Measurements from ENCODE around the gene GRK5.

GRK5 gene

GRCh38 chr10:119391440-119392251 is 184.3 kb downstream of the GRK5 start:
- FAIRE-seq = no peak

GRCh38 chr10:119393019-119393418 is 185.6 kb downstream of the GRK5 start:
- no peak for FAIRE-seq

GRCh38 chr10:119393421-119393820 is 186.1 kb downstream of the GRK5 start:
- no peak for FAIRE-seq

GRCh38 chr10:119393845-119394244 is 186.5 kb downstream of the GRK5 start:
- no peak for FAIRE-seq

- FAIRE-seq = no peak
These were observed 187.4 kb downstream of the GRK5 start for GRCh38 chr10:119394657-119395279.

- no peak for FAIRE-seq
These were observed 188.1 kb downstream of the GRK5 start for GRCh38 chr10:119395280-119396007.

- FAIRE-seq = no peak
These were observed 188.8 kb downstream of the GRK5 start for GRCh38 chr10:119396008-119396708.

- no peak for FAIRE-seq
These were observed 189.3 kb downstream of the GRK5 start for GRCh38 chr10:119396709-119397071.

GRCh38 chr10:119397416-119397815 is 190.0 kb downstream of the GRK5 start:
- FAIRE-seq = no peak

- FAIRE-seq = no peak
These were observed 191.6 kb downstream of the GRK5 start for GRCh38 chr10:119398996-119399395.

- FAIRE-seq = no peak
These were observed 192.1 kb downstream of the GRK5 start for GRCh38 chr10:119399466-119399865.

- FAIRE-seq = peak; percentile 81
These were observed 194.5 kb downstream of the GRK5 start for GRCh38 chr10:119401671-119402395.

GRCh38 chr10:119403921-119404320 is 196.6 kb downstream of the GRK5 start:
- no peak for FAIRE-seq

GRCh38 chr10:119404719-119405519 is 197.5 kb downstream of the GRK5 start:
- FAIRE-seq = no peak

GRCh38 chr10:119405520-119405807 is 198.1 kb downstream of the GRK5 start:
- no peak for FAIRE-seq

GRCh38 chr10:119406137-119406536 is 198.8 kb downstream of the GRK5 start:
- no peak for FAIRE-seq

- no peak for FAIRE-seq
These were observed 199.4 kb downstream of the GRK5 start for GRCh38 chr10:119406601-119407253.

GRCh38 chr10:119407254-119407777 is 199.9 kb downstream of the GRK5 start:
- FAIRE-seq = no peak

GRCh38 chr10:119408072-119408471 is 200.7 kb downstream of the GRK5 start:
- no peak for FAIRE-seq

GRCh38 chr10:119408969-119409371 is 201.6 kb downstream of the GRK5 start:
- FAIRE-seq = no peak

- no peak for FAIRE-seq
These were observed 202.0 kb downstream of the GRK5 start for GRCh38 chr10:119409385-119409784.
